Smooth muscle cell (in vitro differentiated cells): ENCODE measurements around the gene STAMBPL1. TPM values are rescaled to one million over a fixed set of nuclear protein-coding genes. Genes with fewer than 3 reads are reported as not detected.
A peak's percentile ranks its signal among the peaks of the same experiment; 100 is the strongest.

Source experiments
- DNase-seq: peaks from one replicate; lab custom pipeline; 2025; ENCODE audit not compliant: unreplicated experiment; lab: John Stamatoyannopoulos, UW
- H2AFZ ChIP-seq: fragments of 200-600 bp; sonication (generic); 2 replicates; pipeline ENCODE4 v1.6.0; 2016; ENCODE audit warnings: antibody characterized with exemption, low read depth, mild to moderate bottlenecking
- H3F3A ChIP-seq: fragments of 200-600 bp; sonication (generic); 2 replicates; pipeline ENCODE4 v1.6.0; 2017; ENCODE audit warnings: antibody characterized with exemption, low read depth
- H3K27ac ChIP-seq: fragments of 200-600 bp; sonication (generic); 2 replicates; pipeline ENCODE4 v1.5.1; 2016; ENCODE audit warnings: low read depth, mild to moderate bottlenecking
- H3K27me3 ChIP-seq: fragments of 200-600 bp; sonication (generic); 2 replicates; pipeline ENCODE4 v1.6.1; 2016; ENCODE audit warnings: low read depth, mild to moderate bottlenecking
- H3K36me3 ChIP-seq: fragments of 200-600 bp; sonication (generic); 2 replicates; pipeline ENCODE4 v1.5.1; 2016; ENCODE audit warnings: low read depth
- H3K4me1 ChIP-seq: fragments of 200-600 bp; sonication (generic); 2 replicates; pipeline ENCODE4 v1.5.1; 2016; ENCODE audit warnings: low read depth
- H3K4me2 ChIP-seq: fragments of 200-600 bp; sonication (generic); 2 replicates; pipeline ENCODE4 v1.6.0; 2016; ENCODE audit warnings: mild to moderate bottlenecking
- H3K4me3 ChIP-seq: fragments of 200-600 bp; sonication (generic); 2 replicates; pipeline ENCODE4 v1.5.1; 2016; ENCODE audit warnings: mild to moderate bottlenecking
- H3K79me2 ChIP-seq: fragments of 200-600 bp; sonication (generic); 2 replicates; pipeline ENCODE4 v1.6.0; 2016; ENCODE audit warnings: low read depth, mild to moderate bottlenecking
- H3K9ac ChIP-seq: fragments of 200-600 bp; sonication (generic); 2 replicates; pipeline ENCODE4 v1.6.0; 2016; ENCODE audit warnings: low read depth
- H3K9me3 ChIP-seq: fragments of 200-600 bp; sonication (generic); replicated peaks from 2 replicates; pipeline ENCODE4 v1.5.1; 2016; ENCODE audit warnings: low read depth
- H4K20me1 ChIP-seq: fragments of 200-600 bp; sonication (generic); 2 replicates; pipeline ENCODE4 v1.6.0; 2016; ENCODE audit warnings: low read depth
- WGBS: methylation state at CpG from one replicate; pipeline ENCODE4 v1.1.7; 2016; ENCODE audit warnings: low lambda C conversion rate; 5-methylcytosine and 5-hydroxymethylcytosine counted together
- polyA plus RNA-seq: library from polyadenylated mRNA; unstranded; fragments of >200 nt; fragmentation: Nextera tagmentation; extraction: Ambion mirVana; gene quantifications from 2 replicates; pipeline ENCODE4 v1.2.1, GENCODE V29; 2016
- total RNA-seq: library from RNA; depleted of rRNA; stranded (reverse); fragments of >200 nt; gene quantifications from 2 replicates; pipeline ENCODE4 v1.2.3, GENCODE V29; 2014
- TF ChIP-seq, protein P1 (sequence below): fragments of 200-600 bp; sonication (generic); IDR thresholded peaks from 2 replicates; pipeline ENCODE4 v1.5.1; 2017; ENCODE audit warnings: borderline replicate concordance, mild to moderate bottlenecking, antibody characterized with exemption; ENCODE audit not compliant: insufficient read depth, poor library complexity, severe bottlenecking

Gene STAMBPL1
- total and polyA plus RNA-seq, 2 experiments from 2014 or later, result 0.49 to 1.2 TPM

DNA sequence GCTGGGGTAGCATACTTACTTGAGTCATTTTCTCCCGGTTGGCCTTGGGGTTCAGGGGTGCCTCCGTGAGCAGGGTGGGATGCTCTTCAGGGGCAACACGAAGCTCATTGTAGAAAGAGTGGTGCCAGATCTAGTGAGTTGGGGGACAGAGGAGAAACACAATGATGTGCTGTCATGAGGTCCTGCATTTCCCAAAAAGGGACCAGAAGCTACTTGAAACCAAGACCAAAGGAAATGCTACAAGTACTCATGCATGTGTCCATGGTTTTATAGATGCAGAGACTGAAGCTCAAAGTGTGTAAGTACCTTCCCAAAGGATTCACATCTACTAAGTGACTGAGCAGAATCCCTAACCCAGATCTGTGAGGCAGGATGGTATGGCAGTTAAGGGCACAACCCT lies 63.7 kb downstream of the STAMBPL1 start:
- 95% methylated on average over 3 of the region's 3 CpGs for whole genome bisulfite sequencing
- H3K36me3 ChIP-seq, result peaks cover 44% of the 10 kb centered on the region
- no peaks in the 10 kb centered on the region for H3K27me3 ChIP-seq
- peaks cover 1% of the 10 kb centered on the region for H3K4me1 ChIP-seq
- H2AFZ ChIP-seq, result no peak overlapping the region
- H3K27ac ChIP-seq, result no peak overlapping the region
- H3K9ac ChIP-seq, result no peak overlapping the region
- H3K79me2 ChIP-seq, result peaks cover 37% of the 10 kb centered on the region
- TF ChIP-seq, protein P1, sequence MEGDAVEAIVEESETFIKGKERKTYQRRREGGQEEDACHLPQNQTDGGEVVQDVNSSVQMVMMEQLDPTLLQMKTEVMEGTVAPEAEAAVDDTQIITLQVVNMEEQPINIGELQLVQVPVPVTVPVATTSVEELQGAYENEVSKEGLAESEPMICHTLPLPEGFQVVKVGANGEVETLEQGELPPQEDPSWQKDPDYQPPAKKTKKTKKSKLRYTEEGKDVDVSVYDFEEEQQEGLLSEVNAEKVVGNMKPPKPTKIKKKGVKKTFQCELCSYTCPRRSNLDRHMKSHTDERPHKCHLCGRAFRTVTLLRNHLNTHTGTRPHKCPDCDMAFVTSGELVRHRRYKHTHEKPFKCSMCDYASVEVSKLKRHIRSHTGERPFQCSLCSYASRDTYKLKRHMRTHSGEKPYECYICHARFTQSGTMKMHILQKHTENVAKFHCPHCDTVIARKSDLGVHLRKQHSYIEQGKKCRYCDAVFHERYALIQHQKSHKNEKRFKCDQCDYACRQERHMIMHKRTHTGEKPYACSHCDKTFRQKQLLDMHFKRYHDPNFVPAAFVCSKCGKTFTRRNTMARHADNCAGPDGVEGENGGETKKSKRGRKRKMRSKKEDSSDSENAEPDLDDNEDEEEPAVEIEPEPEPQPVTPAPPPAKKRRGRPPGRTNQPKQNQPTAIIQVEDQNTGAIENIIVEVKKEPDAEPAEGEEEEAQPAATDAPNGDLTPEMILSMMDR, result no peak
- H3F3A ChIP-seq, result peaks cover 70% of the 10 kb centered on the region
- no peak overlapping the region for H3K4me2 ChIP-seq
- DNase-seq, result no peak
- H4K20me1 ChIP-seq, result peaks cover 94% of the 10 kb centered on the region
- no peak overlapping the region for H3K4me3 ChIP-seq
- H3K9me3 ChIP-seq, result no peaks in the 10 kb centered on the region

DNA sequence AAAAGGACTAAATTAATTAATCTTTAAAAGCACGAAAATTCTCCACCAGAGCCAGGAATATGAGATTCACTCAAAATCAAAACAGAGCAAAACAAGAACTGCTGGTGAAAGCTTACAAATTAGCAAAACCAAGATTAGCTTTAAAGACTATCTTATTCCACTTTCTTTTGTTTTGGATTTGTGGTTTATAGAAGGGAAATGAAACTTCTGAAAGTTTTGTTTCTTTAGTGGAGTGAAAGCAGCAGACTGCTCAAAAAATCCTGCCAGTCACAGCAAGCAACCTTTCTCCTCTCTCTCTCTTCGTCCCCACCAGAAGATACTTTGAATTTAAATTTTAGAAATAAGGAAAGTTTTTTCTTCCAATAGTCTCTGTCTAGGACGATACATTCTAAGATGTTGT lies 64.8 kb downstream of the STAMBPL1 start:
- no peaks in the 10 kb centered on the region for H3K27me3 ChIP-seq
- H3K9me3 ChIP-seq, result no peaks in the 10 kb centered on the region
- peaks cover 96% of the 10 kb centered on the region for H4K20me1 ChIP-seq
- H2AFZ ChIP-seq, result no peak overlapping the region
- TF ChIP-seq, protein P1, result no peak
- peak overlapping the region; percentile 37 for H3K27ac ChIP-seq
- H3K4me2 ChIP-seq, result no peak overlapping the region
- peaks cover 60% of the 10 kb centered on the region for H3F3A ChIP-seq
- no peak for DNase-seq
- H3K4me1 ChIP-seq, result peaks cover 12% of the 10 kb centered on the region
- 87% methylated on average over 3 of the region's 3 CpGs for whole genome bisulfite sequencing
- H3K36me3 ChIP-seq, result peaks cover 38% of the 10 kb centered on the region
- H3K9ac ChIP-seq, result no peak overlapping the region
- peaks cover 48% of the 10 kb centered on the region for H3K79me2 ChIP-seq
- no peak overlapping the region for H3K4me3 ChIP-seq

DNA sequence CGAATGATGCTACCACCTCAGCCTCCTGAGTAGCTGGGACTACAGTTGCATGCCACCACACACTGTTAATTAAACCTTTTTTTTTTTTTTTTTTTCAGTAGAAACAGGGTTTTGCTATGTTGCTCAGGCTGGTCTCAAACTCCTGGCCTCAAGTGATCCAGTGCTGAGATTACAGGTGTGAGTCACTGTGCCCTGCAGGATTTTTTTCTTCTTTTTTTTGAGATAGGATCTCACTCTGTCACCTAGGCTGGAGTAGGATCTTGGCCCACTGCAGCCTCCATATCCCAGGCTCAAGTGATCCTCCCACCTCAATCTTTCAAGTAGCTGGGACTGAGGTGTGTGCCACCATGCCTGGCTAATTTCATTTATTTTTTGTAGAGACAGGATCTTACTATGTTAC lies 66.2 kb downstream of the STAMBPL1 start:
- Histone ChIP-seq H2AFZ (no peak overlapping the region), H3K4me1 (peaks cover 24% of the 10 kb centered on the region), H3K9ac (no peak overlapping the region), H3K27ac (no peak overlapping the region), H3K27me3 (no peaks in the 10 kb centered on the region), H3K9me3 (no peaks in the 10 kb centered on the region), H3K4me3 (no peak overlapping the region), H3F3A (peaks cover 58% of the 10 kb centered on the region), H3K36me3 (peaks cover 35% of the 10 kb centered on the region), H4K20me1 (peaks cover 98% of the 10 kb centered on the region), H3K4me2 (no peak overlapping the region), H3K79me2 (peaks cover 62% of the 10 kb centered on the region)
- DNase-seq, result no peak
- TF ChIP-seq, protein P1, result no peak
- 88% methylated on average over 1 of the region's 1 CpG for WGBS

DNA sequence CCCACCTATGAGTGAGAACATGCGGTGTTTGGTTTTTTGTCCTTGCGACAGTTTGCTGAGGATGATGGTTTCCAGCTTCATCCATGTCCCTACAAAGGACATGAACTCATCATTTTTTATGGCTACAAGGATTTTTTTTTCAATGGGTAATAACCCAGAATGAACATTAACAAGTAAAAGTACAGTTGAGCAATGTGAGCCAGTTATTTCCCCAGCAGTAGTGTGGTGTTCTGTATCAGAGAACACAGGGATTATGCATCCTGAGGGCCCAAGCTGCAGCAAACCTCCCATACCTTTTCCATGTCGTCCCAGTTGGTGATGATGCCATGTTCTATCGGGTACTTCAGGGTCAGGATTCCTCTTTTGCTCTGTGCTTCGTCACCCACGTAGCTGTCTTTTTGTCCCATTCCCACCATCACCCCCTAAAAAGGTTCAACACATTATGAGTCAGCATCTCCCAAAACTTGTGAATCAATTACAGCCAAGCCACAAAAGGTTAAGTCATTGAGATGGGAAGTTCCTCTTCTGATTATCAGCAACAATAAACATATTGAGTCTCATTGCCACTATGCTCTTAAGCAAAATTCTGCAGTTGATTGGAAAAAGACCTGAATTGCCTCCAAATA lies 67.0 kb downstream of the STAMBPL1 start:
- Histone ChIP-seq H3F3A (peaks cover 52% of the 10 kb centered on the region), H3K4me3 (no peak overlapping the region), H3K79me2 (peaks cover 67% of the 10 kb centered on the region), H2AFZ (no peak overlapping the region), H3K36me3 (peaks cover 26% of the 10 kb centered on the region), H3K4me2 (no peak overlapping the region), H4K20me1 (peaks cover 94% of the 10 kb centered on the region), H3K27ac (peak overlapping the region; percentile 10), H3K9ac (no peak overlapping the region), H3K4me1 (peaks cover 31% of the 10 kb centered on the region), H3K9me3 (no peaks in the 10 kb centered on the region), H3K27me3 (no peaks in the 10 kb centered on the region)
- TF ChIP-seq, protein P1, result no peak
- no peak for DNase-seq
- 88% methylated on average over 6 of the region's 6 CpGs for WGBS
